Amniotic epithelial cell (primary cell): ENCODE data around the gene MTX1.
A peak's percentile ranks its signal among the peaks of the same experiment; 100 is the strongest.
"Not testable (repeated sequence)": the region's sequence is repeated elsewhere in the genome, so short reads cannot be mapped to it uniquely, and the experiment has no call there.

ENCODE experiments used
- DNase-seq: peaks from one replicate; pipeline ENCODE4 v3.0.0-alpha.2; 2010; ENCODE audit warnings: low read depth

MTX1 gene

GRCh38 chr1:155207806-155208540 lies 522 bp upstream of the MTX1 start, which contains the start of gene THBS3:
Gene THBS3, minus strand, starts transcription at chr1:155207897. Its CDS starts 21 bp downstream, at chr1:155207876.
- peak; percentile 12 for DNase-seq

DNA sequence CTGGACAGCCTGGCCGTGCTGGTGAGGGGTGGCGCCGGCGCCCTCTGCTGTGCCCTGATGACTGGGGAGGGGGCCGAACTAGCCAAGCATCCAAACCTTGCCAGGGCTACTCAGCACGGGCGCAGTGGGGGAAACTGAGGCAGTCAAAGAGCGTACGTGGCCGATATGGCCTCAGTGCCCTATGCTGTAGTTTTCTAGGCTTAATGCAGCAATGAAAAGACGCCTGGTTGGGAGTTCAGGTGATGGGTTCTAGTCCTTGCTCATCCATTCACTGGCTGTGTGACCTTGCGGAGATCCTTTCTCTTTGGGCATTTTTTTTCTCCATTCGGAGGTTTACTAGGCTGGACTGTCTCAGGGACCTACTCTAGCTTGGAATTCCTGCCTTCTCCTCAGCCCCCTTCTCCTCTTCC lies 822 bp downstream of the MTX1 start:
- no peak for DNase-seq

DNA sequence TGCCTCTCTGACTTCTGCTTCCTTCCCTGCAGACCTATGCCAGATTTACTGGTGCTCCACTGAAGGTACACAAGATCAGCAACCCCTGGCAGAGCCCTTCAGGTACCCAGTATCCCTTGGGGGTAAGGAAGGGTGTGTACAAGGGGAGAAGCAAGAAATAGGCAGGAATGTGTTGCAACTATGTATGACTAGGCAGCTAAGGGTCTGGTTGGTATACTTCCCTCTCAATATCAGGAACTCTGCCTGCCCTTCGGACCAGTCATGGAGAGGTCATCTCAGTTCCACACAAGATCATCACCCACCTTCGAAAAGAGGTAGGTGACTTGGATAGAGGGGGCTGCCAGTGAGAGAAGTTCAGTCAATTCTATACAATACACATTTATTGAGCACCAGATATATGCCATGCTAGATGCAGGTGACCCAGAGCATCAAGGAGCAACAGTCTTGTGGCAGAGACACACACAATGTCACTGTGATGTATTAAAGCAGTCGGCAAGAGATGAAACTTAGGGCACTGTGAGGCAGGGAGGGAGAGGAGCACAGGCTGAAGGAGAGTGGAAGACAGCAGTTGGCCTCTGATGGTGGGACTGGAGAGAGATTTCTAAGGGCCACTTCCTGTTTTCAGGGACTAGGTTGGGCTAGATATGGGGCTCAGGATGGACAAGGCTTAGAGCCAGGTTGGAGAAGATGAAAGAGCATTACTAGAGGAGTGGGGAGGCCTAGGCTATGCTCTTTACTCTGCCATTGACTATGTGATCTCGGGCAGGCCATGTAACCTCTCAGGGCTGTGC lies 2.0 kb downstream of the MTX1 start:
- no peak for DNase-seq

DNA sequence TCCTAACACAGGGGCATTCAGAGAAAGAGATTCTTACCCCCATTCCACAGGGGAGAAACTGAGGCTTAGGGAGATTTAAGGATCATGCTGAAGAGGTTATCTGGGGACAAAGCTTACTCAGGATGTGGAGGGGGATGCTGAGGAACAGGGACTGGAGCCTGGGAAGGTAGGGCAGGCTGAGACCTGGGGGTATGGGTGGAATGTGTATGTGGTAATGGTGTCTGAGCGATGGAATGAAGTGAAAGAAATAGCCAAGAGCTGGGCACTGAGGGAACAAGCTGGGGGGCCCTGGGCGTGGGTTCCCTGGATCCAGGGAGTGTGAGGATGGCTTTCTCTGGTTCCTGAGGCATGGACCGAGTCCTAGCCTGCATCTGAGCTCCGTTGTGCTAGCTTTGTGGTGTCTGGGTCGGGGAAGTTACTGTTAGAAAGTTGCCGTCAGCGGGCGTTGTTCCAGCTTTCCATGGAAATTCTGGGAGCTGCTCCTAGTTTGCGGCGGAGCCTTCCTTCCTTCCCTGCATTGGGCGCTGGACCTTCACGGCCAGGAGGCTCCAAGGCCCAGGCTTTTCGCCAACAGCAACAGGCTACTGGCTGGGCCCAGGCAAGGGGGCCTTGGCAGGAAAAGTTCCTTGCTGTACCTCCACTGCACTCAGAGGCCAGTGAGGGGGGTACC lies 3.0 kb downstream of the MTX1 start:
- DNase-seq, result peak; percentile 16

- not testable (repeated sequence) for DNase-seq
These were observed 3.6 kb downstream of the MTX1 start for GRCh38 chr1:155212051-155212440.

DNA sequence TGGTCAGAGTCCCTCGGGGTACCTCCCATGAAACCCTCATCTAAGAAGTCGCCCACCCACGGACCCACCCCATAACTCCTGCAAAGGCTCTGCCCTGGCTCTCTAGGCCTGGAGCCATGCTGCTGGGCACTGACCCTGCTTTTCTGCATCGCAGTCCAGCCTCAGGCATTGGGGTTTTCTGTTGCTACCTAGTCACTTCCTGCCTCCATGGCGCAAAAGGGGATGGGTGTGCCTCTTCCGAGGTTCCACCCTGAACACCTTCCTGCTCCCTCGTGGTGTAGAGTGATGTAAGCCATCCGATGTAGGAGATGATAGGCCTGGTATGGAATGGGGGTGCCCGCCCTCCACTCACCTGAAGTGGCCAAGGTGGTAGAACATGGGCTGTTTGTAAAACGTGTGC lies 6.2 kb downstream of the MTX1 start:
- not testable (repeated sequence) for DNase-seq

- peak; percentile 74 for DNase-seq
These were observed 10.5 kb downstream of the MTX1 start for GRCh38 chr1:155218854-155219591.

DNA sequence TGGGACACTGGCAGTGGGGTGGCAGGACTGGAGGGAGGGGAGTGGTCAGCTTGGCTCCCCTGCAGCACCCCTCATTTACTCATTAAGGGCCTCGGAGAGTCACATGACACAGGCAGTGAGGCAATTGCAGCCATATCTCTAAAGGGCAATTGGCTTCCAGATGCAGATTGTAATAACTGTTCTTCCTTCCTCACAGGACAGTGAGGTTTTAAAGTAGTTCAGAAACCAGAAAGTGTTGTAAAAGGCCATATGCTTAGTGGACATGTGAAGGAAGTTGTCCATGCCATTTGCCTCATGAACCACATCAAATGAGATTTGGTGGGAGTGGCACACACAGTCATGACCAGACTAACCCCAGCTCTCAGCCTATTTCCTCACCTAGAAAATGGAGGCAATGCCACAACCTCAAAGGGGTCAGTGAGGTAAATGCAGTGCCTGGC lies 11.1 kb downstream of the MTX1 start:
- no peak for DNase-seq

- not testable (repeated sequence) for DNase-seq
These were observed 11.9 kb downstream of the MTX1 start for GRCh38 chr1:155220211-155220965.

GRCh38 chr1:155223047-155223446 lies 14.6 kb downstream of the MTX1 start:
- no peak for DNase-seq

DNA sequence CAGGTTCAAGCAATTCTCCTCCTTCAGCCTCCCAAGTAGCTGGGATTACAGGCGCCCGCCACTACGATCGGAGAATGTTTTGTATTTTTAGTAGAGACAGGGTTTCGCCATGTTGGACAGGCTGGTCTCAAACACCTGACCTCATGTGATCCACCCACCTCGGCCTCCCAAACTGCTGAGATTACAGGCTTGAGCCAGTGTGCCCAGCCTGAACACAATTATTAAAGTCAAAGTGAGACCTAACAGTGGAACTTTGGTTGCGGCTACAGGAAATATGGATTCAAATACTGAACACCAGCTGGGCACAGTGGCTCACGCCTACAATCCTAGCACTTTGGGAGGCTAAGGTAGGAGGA lies 16.9 kb downstream of the MTX1 start:
- not testable (repeated sequence) for DNase-seq

DNA sequence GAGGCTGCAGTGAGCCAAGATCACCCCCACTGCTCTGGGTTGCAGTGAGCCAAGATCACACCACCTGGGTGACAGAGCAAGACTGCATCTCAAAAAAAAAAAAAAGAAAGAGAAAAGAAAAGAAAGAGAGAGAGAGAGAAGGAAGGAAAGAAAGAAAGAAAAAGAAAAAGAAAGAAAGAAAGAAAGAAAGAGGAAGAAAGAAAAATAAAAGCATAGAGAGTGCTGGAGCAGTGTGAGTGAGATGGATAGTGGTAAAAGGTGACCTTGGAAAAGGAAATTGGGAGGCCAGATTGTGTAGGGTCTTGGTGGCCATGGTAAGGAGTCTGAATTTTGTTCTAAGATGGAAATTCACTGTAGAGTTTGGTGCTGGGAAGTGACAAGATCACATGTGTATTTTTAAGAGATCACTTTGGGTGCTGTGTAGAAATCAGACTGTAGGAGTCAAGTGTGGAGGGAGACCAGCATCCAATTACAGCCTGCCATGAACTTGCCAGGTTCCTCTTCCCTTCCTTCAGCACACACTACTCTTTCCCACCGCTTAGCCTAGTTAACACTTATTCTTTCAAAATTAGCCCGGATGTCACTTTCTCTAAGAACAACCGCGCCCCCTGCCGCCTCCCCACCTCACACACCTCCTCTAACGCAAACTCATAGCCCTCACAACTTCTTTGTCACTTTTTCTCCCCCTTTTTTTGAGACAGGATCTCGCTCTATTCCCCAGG lies 17.9 kb downstream of the MTX1 start:
- peak; percentile 74 for DNase-seq

GRCh38 chr1:155226910-155227260 lies 18.4 kb downstream of the MTX1 start:
- DNase-seq, result no peak

GRCh38 chr1:155227261-155228095 lies 19.0 kb downstream of the MTX1 start:
- peak; percentile 98 for DNase-seq

- DNase-seq, result no peak
These were observed 19.6 kb downstream of the MTX1 start for GRCh38 chr1:155228096-155228427.

DNA sequence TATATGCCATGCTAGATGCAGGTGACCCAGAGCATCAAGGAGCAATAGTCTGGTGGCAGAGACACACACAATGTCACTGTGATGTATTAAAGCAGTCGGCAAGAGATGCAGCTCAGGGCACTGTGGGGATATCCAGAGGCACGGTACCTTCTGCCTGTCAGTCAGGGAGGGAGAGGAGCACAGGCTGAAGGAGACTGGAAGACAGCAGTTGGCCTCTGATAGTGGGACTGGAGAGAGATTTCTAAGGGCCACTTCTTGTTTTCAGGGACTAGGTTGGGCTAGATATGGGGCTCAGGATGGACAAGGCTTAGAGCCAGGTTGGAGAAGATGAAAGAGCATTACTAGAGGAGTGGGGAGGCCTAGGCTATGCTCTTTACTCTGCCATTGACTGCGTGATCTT lies 22.8 kb downstream of the MTX1 start:
- DNase-seq, result not testable (repeated sequence)

DNA sequence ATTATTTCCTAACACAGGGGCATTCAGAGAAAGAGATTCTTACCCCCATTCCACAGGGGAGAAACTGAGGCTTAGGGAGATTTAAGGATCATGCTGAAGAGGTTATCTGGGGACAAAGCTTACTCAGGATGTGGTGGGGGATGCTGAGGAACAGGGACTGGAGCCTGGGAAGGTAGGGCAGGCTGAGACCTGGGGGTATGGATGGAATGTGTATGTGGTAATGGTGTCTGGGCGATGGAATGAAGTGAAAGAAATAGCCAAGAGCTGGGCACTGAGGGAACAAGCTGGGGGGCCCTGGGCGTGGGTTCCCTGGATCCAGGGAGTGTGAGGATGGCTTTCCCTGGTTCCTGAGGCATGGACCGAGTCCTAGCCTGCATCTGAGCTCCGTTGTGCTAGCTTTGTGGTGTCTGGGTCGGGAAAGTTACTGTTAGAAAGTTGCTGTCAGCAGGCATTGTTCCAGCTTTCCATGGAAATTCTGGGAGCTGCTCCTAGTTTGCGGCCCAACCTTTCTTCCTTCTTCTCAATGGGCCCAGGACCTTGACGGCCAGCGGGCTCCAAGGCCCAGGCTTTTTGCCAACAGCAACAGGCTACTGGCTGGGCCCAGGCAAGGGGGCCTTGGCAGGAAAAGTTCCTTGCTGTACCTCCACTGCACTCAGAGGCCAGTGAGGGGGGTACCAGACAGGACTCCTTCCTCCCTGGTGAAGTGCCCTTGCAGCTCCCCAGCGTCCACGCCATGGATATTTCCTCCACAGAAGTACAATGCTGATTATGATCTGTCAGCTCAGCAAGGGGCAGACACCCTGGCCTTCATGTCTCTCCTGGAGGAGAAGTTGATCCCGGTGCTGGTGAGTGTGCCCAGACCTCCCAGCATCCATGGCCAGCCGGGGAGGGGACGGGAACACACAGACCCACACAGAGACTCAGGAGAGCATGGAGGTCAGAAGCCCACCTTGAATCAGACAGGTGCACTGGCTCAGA lies 23.8 kb downstream of the MTX1 start:
- peak; percentile 67 for DNase-seq

DNA sequence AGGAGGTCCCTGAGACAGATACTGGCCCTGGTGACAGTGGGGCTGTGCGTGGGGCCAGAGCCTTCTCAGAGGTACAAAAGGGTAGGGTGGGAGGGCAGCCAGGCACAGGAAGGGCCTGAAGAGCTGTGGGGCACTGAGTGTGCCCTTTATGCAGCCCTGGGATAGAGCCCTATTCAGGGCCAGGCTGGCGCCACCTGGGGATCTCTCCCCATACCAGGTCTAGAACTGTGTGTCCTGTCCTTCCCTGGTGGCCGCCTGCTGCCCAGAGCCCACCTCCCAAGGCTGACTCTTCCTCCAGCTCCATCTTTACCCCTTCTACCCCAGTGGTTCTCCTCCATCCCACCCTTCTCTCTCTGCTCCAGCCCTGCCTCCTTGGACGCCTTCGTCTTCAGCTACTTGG lies 25.0 kb downstream of the MTX1 start:
- not testable (repeated sequence) for DNase-seq

DNA sequence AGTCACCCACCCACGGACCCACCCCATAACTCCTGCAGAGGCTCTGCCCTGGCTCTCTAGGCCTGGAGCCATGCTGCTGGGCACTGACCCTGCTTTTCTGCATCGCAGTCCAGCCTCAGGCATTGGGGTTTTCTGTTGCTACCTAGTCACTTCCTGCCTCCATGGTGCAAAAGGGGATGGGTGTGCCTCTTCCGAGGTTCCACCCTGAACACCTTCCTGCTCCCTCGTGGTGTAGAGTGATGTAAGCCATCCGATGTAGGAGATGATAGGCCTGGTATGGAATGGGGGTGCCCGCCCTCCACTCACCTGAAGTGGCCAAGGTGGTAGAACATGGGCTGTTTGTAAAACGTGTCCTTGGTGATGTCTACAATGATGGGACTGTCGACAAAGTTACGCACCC lies 26.9 kb downstream of the MTX1 start:
- not testable (repeated sequence) for DNase-seq
